IPS-NIHi7 (cell line): ENCODE results near the gene AVPR1B.

Source experiments
- DNase-seq: peaks from one replicate; pipeline ENCODE4 v3.0.0; 2012; ENCODE audit warnings: mixed read lengths; ENCODE audit errors: extremely low spot score

Gene AVPR1B

DNA sequence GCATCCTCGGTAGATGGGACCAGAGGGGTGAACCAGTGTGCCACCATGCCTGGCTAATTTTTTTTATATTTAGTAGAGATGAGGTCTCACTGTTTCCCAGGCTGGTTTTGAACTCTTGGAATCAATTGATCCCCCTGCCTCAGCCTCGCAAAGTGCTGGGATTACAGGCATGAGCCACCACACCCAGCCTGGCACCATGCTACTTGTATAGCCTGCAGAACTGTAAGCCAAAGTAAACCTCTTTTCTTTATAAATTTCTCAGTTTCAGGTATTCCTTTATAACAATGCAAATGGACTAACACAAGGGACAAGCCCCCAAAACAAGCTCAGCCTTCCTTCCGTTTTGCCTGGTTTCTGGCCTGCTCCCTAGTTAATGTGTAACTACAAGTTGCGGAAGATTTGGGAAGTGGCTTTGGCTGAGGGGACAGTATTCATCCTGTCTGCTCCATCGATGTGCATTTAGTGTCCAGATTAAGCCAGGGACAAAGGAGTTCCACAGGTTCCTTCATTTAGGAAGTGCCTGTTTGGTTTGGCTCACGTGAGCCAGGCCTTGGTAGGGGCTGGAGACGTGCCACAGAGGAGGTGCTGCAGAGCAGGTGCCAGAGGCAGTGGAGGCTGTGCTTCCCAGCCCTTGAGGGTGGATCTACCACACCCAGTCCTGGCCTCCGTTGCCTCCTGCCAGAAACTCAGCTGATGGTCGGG lies 4.4 kb downstream of the AVPR1B start:
- DNase-seq, result no peak

DNA sequence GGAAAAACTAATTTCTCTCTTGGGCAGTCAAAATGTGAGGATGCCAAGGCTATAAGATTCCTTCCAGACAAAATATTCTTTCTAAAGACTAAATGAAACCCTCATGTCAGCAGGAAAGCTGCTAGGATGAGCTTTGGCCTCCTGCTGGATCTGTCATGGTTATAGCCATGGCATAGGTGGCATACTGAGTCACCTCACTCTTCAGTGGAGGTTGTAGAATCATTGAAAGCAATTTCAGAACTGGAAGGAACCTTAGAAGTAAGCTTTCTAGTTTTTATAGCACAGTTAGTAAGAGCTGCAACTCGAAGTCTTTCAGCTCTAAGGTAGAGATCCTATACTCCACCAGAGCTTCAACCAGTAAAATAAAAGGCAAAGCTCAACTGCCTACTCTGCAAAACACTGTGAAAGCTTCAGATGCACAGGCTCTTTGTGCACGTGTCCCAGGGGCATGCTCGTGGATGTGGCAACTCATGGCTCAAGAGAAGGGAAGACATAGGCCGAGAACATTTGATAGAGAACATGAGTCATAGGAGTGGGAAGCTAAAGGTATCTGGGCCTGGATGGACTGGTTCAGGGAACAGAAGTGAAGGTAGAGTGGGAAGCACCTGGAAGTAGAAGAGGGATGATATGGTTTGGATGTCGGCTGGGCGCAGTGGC lies 5.8 kb downstream of the AVPR1B start:
- no peak for DNase-seq

DNA sequence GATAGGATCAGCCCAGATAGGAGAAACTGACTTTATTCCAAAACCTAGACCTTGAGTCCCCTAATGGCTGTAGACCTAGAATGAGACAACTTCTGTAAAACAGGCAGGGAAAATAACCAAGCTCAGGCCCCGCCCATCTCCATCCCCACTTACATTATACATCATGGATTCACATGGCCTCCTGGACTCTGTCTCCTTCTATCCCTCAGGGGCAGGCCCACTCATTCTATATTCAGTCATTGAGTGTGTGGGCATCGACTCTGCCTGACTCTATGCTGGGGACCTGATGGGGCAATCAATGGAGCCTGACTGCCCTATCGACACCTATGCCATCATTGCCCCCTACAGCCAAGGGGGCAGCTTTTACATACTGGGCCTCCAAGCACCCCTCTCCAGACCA lies 6.4 kb downstream of the AVPR1B start:
- no peak for DNase-seq

DNA sequence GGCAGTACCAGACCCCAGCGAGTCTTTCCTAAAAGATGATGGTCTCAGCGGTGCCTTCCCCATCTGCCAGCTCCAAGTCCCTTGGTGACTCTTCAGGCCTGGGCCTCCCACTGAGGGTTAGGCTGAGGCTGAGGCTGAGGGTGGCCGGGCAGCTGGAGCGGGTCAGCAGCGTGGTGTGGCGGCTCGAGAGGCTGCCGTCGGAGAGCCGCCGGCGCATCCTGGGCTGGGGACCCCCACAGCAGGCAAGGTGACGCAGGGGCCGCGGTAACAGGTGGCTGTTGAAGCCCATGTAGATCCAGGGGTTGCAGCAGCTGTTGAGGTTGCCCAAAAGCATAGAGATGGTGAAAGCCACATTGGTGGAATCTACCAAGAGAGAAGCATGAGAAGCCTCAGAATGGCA lies 7.0 kb downstream of the AVPR1B start:
- DNase-seq, result no peak

DNA sequence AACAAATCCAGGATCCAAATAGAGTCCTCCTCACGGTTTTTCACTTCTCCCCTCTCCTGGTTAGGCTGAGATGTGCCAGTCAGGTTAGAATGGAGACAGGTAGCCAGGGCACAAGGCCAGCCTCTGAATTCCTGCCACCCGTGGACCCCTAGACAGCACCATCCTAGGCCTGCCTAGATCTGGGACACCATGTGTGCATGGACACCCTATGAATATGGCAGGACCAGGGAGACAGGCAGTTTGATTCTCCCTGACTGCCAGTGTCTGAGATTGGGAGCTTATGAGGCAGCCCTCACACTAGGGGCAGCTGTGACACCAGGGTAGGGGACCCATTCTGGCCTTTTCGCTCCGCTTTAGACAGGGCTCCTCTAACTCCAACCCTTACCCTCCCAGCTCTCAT lies 7.5 kb downstream of the AVPR1B start:
- no peak for DNase-seq

DNA sequence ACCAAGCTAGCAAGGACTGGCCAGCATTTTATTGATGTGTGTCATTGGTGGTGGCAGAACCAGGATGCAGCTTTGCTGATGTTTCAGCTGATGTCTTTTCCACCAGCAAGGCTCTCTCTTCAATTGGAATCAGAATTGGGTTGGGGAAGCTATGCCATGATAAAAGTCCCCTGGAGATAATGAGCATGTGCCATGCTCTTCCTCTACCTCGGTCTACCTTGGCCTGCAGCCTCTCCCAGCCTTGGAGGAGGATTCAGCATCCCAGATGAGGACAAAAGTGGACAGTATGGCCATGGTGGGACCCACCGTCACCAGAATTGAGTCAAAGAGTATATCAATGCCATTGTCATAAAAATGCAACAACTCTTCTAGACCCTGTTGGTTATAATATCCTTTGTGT lies 8.6 kb downstream of the AVPR1B start:
- no peak for DNase-seq

DNA sequence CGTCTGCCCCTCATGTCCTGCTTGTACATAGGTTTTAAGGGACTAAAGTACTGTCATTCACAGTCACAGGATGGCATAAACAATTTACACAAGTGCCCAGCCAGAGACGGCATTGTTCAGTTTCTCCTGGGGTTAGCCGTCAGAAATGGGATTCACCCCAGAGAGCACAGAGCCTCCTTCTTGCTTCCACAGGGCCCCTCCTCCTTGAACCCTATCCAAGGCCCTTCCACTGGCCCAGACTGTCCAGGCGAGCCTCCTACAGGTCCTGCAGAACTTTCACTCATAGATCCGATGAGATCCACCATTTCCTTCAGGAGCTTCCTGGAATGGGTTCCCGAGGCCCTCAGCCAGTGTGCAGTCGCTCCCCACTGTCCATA lies 10.0 kb downstream of the AVPR1B start:
- no peak for DNase-seq

DNA sequence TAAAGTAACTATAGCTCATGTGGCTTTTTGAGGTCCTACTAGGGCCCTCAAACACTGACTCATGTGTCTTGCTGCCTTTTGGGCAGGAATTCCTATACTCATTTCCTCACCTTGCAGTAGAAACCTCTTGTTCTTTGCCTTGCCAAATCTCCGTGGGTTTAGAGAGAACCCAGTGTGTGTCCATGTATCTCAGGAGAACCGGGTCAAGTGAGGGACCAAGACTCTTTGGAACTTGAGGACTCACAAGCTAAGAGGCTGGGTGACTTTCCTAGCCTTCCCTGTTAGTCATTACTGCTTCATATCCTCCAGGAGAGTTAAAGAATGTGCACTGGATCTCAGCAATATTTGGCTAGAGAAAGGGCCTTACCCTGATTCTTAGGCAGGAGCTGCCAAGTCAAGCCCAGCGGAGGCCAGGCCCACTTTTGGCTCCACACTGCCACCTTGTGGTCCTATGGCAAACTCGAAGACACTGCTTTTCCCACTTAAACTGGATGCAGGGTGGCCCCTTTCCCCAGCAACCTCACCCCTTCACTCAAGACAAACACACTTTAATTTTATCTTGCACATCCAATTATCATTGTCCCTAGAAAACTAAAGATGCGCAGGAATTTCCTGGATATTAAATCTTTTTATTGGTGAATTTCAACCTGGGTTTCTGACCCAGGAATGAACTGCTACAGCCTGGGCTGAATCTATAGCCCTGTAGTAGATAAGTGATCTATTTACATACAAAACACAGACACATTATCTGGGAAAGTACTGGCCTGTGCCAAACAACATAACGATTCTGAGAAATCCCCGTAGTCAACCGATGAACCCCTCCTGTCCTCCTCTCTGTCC lies 10.6 kb downstream of the AVPR1B start:
- DNase-seq, result peak; percentile 90

DNA sequence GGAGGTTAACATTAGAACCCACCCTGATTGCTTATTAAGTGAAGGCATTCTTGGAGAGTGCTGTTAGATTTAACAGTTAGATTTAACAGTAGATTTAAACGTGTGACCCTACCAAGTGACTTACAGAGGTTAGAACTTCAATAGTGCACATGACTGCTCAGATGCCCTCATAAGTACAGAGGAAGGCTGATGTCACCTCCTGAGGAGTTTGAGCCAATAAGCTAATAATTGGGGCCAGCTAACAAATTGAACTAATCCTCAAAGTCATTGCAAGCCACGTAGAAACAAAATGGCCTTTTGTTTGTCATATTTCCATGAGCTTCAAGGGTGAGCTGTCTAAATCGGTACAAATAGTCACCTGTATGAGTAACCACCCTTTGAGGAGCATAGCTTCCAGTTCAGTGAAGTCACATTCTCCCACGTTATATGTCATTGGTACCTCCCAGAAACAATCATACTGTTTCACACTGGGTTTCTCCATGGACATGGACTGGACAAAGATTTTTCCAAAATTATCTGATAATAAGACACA lies 11.7 kb downstream of the AVPR1B start:
- DNase-seq, result no peak

DNA sequence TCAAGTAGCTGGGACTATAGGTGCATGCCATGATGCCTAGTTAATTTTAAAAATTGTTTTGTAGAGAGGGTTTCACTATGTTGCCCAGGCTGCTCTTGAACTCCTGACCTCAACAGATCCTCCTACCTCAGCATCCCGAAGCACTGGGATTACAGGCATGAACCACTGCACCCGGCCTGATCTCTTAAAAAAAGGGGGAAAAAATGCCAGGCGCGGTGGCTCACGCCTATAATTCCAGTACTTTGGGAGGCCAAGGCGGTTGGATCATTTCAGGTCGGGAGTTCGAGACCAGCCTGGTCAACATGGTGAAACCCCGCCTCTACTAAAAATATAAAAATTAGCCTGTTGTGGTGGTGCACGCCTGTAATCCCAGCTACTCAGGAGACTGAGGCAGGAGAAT lies 13.2 kb downstream of the AVPR1B start:
- no peak for DNase-seq

DNA sequence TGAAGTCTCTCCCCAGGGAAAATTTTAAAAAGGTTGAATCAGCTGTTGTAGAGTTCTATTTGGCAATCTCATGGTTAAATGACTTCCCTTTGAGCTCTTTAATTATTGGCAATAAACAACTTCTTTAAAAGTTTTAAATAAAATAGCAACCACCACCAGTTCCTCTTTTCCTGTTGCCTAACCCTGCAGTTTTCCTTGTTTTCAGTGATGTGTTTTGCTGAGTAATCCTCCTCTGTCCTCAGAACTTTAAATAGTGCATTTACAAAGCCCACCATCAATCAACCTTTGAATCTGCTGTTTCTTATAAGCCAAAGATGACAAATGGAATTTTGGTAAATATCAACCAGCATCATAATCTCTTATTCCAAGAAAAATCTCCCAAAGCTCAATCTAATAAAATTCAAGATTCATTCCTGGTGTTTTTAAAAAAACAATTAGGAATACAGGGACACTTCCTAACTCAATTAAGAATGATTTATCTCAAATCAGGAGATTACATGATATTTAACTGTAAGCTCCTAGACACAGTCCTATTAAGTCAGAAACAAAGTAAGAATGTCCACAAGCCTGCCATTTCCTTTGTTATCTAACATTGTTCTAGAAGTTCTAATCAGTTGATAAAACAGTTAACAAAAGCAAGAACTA lies 14.8 kb downstream of the AVPR1B start:
- no peak for DNase-seq

DNA sequence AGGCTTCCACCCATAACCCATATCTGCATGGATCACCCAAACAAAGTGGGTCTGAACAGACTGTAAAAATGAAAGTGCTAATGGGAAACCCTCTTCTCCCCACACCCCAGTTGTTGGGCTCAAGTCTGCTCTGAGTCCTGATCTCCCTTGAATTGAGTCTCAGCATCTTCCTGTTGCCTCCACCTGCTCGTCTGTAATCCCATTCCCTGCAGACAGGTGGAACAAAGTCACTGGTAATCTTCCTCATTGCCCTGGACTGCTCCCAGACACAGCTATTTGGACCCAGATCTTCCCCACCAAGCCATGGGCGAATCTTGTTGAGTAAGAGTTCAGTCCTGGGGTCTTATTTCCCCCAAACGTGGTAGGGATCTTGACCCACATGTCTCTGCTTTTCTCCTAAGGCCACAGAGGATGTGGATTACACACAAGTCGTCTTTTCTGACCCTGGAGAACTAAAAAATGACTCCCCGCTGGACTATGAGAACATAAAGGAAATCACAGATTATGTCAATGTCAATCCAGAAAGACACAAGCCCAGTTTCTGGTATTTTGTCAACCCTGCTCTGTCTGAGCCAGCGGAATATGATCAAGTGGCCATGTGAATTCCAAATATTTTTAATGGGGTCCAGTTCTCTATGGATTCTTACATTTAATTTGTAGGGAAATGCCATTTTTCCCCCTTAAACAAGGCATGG lies 15.7 kb downstream of the AVPR1B start:
- no peak for DNase-seq

DNA sequence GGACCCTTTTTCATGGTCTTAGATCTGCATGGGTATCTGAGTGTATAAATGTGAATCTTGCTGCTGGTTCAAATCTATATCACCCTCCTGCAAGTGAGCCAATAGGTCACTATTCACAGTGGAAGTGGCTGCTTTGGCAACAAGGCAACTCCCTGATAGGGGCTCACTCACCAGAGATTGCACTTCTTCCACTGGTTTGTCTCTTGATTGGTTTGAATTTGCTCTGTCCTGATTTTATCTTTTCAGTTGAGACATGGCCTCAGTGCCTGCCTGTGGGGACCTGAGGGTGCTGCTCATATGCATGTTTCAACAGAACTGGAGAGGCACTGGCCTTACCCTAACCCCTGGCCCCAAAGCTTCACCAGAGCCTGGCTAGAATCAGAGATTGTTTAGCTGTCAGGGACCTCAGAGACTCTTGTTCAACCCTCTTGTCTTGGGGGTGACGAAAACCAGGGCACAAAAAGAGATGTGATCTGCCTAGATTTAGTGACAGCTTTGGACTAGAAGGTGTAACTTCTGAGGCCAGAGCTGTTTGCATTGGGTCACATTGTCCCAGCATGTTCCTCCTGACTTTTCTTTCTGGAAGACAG lies 16.9 kb downstream of the AVPR1B start:
- DNase-seq, result no peak

DNA sequence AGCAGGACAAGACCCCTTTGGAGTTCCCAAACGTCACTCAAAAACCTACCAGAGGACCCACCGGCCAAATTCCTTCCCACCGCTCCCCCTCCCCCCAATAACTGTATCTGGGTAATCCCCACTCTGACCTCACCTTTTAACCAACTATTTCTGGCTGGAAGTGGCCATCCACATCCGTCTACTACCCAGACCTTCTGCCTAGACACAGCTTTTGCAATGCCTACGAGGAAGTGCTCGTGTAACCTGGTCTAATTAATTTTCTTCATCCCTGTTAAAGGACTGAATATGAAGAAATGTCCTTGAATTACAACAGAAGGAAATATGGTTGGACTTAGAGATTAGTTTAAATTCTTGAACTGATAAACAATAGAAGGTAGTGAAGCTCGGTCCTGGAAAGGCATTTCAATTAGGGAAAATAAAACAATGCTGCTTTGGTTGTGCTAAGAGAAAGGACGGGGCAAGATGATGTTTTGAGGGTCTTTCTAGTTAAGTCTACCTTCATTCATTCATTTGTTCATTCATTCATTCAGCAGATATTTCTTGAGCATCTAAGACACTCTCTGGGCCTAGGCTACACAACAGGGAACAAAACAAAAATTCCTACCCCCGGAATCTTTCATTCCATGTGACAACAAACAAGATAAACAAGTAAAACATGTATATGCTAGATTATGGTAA lies 18.8 kb downstream of the AVPR1B start:
- no peak for DNase-seq

DNA sequence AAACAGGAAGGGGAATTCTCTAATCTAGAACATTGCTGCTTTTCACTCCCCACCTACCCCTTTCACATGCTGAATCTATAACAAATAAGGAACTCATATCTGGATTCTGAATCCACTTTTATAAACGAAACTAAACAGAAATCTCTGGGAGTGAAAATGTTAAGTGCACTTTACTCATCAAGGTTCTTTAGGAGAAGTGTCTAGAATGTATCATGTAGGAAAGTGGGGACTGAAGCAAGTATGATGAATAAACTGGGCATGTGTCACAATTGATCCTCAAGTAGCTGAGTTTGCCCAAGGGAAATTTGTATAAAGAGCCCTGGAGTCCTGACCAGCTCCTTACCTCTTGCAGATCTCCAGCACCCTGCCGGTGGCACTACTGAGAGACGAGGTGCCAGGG lies 19.8 kb downstream of the AVPR1B start:
- DNase-seq, result no peak

DNA sequence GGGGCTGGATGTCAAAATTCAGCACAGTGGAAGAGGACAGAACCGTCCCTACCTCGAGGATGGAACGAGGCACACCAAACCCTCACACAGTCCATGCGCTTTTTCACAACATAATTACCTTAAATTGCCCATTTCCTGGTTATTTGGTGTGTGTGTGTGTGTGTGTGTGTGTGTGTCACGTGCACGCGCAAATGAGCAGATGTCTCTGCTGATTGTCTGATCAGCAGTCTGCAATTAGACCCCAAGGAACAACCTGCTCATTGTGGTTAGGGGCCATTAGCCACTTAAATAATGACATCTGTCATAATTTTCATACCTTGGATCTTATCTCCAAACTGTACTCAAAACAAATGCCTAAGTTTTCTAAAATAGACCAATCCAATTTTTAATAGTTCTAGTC lies 23.2 kb downstream of the AVPR1B start:
- DNase-seq, result no peak

DNA sequence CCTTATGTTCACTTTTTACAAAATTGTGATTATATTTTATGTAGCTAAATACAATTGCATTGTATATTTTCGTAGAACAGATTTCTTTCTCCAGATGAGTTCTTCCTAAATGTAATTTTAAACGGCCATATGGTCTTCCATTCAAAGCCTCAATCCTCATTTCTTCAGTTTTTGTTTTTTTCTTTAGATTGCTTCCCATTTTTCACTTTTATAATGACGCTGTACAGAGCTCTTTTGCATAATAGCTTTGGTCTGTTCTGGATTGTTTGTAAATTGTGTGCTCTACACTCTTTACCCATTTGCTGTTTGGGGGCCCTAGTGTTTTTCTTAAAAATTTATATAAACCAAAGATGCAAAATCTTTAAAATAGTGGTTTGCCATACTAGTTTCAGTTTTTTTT lies 27.8 kb downstream of the AVPR1B start:
- DNase-seq, result no peak

DNA sequence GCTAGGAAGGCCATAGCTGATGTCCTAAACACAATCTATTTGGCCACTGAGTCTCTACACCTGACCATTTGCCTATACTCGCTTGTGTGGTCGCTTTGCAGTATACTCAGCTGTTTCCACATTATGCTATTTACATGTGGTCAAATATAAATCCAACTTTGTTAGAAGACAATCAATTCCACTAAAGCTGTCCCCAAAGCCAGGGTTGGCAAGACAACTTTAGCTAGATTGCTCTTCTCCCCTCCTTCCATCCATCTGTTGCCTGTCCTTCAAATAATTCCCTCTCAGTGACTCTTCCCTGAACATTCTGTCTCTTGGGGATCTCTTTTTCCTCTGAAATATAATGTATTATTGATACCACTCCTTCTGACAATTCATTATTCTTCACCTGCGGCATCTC lies 30.1 kb downstream of the AVPR1B start:
- no peak for DNase-seq

DNA sequence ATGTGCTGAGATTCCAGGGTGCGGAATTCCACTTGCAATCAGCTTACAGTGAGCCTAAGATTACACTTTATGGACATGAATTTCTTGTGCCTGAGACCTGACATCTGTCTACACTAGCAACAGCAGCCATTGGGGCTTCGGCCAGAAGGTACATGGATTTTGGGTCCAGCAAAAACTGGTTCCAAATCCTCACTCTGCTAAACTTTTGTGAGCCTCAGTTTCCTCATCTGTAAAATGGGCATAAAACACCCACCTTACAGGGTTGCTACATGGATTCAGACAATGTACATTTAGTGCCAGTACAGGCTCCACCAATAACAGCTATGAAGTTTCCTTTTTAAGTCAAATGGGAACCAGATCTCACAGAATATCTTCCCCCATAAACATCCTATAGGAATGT lies 33.4 kb downstream of the AVPR1B start:
- DNase-seq, result no peak

DNA sequence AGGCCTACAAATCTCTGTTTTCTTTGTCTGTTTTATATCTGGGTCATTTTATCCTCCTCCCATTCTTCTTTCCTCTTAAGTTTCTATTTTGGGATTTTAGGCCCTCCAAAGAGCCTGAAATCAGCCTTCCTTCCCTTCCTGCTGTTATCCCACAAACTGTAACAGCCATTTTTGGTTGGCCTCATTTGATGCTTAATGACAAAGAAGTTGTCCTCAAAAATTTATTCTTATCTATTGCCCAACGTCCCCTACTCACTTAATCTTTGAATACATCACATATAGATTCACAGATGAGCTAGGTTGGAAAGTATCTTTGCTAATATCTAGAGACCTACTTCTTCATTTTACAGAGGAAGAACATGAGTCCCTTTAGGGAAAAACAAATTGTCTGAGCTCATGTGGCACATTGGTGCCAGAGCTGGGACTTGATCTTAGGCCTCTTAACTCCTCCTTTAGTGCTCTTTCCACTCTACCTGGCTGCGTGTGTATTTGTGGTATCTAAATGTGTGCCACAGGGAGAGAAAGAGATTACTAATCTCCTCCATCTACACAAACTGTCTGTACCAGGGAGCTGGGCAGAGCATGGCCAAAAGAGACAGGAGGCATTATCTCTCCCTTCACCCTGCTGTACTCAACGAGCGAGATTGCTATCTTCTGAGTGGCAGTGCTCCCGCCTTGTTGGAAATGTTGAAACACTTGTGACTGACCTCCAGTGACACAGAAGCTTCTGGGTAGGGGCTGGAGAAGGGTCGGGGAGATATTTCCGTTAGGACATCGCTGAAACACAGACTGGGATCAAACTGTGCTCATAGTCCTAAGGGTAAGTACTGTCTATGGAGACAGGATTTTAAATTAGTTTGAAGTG lies 34.1 kb downstream of the AVPR1B start:
- no peak for DNase-seq
